ENCODE data around the gene ASPHD1. TPM values are rescaled to one million over a fixed set of nuclear protein-coding genes. Genes with fewer than 3 reads are reported as not detected.
"Not testable (repeated sequence)": the region's sequence is repeated elsewhere in the genome, so short reads cannot be mapped to it uniquely, and the experiment has no call there.

ASPHD1 gene
- polyA plus RNA-seq, 3 donors, result 0.95 to 1.4 (median 1.0) TPM

DNA sequence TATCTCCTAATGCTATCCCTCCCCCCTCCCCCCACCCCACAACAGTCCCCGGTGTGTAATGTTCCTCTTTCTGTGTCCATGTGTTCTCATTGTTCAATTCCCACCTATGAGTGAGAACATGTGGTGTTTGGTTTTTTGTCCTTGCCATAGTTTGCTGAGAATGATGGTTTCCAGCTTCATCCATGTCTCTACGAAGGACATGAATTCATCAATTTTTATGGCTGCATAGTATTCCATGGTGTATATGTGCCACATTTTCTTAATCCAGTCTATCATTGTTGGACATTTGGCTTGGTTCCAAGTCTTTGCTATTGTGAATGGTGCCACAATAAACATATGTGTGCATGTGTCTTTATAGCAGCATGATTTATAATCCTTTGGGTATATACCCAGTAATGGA lies 31.5 kb downstream of the ASPHD1 start:
- not testable (repeated sequence) for DNase-seq

DNA sequence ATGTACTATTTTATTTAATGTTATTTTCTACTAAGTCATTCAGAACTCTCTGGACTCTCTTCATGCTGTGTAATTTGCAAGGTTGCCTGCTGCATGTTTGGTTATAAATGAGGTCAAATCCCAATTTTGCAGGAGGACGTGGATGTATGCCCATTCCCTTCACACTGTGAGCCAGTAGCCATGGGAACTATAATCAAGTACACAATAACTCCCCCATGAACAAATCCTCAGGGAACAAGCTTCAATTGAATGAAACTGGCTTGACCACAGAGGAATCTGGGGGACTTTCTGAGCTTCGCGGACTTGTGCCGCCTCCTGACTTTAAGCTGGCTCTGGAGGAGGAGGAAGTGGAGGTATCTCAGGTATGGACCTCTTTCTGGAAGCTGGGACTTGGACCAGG lies 40.4 kb downstream of the ASPHD1 start:
- no peak for DNase-seq

DNA sequence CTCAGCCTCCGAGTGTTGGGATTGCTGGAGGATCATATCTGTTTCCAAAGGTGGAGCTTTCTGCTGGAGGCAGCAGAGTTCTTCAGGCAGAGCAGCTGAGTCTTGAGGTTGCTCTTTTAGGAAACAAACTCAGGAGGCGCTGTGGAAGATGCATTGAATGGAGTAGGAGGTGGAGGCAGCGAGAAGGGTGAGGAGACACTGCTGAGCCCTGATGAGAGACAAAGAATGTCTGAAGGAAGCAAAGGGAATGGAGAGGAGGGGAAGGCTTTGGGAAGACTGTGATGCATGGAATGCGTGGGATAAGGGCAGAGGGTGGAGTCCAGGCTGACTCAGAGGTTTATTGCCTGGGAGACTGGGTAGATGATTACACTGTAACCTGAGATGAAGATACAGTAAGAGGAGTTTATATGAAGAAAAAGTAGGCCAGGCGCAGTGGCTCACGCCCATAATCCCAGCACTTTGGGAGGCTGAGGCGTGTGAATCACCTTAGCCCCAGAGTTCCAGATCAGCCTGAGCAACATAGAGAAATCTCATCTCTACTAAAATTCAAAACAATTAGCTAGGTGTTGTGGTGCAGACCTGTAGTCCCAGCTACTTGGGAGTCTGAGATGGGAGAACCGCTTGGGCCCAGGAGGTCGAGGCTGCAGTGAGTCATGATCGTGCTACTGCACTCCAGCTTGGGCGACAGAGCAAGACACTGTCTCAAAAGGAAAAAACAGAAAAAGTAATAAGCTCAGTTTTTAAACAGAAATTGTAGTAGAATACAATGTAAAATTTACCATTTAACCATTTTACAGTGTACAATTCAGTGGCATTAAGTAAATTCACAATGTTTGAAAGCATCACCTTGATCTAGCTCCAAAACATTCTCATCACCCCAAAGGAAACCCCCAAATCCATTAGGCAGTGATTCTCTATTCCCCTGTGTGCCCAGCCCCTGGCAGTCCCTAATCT lies 43.8 kb downstream of the ASPHD1 start:
- DNase-seq, result peak; percentile 88

DNA sequence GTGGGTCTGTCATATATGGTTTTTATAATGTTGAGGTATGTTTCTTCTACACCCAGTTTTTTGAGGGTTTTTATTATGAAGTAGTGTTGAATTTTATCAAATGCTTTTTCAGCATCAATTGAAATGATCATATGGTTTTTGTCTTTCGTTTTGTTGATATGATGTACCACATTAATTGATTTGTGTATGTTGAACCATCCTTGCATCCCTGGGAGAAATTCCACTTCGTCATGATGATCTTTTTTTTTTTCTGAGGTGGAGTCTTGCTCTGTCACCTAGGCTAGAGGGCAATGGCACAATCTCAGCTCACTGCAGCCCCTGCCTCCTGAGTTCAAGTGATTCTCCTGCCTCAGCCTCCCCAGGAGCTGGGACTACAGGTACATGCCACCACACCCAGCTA lies 47.6 kb downstream of the ASPHD1 start:
- DNase-seq, result no peak

DNA sequence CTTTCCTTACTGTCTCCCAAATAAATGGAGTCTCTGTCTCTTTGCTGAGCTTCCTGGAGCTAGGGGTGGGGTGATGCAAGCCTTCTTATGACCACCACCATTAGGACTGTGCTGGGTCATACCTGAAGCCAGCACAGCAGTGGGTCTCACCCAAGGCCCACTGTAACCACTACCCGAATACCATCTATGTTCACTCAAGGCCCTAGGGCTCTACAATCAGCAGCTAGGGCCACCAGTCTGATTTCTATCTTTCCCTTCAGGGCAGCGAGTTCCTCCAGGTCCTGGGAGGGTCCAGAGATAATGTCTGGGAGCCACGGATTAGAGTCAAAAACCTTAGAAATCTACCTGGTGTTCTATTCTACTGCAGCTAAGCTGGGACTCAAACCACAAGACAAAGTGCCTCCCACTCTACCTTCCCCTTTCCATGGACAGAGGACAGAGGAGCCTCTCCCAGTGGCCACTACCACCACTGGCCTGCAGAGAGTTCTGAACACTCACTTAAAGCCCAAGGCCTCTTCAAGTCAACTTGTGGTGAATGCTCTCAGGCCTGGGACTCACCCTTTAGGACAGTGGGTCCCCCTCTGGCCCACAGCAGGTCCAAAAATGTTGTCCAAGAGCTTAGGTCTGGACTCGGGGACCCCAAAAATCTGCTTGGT lies 50.6 kb downstream of the ASPHD1 start:
- no peak for DNase-seq

DNA sequence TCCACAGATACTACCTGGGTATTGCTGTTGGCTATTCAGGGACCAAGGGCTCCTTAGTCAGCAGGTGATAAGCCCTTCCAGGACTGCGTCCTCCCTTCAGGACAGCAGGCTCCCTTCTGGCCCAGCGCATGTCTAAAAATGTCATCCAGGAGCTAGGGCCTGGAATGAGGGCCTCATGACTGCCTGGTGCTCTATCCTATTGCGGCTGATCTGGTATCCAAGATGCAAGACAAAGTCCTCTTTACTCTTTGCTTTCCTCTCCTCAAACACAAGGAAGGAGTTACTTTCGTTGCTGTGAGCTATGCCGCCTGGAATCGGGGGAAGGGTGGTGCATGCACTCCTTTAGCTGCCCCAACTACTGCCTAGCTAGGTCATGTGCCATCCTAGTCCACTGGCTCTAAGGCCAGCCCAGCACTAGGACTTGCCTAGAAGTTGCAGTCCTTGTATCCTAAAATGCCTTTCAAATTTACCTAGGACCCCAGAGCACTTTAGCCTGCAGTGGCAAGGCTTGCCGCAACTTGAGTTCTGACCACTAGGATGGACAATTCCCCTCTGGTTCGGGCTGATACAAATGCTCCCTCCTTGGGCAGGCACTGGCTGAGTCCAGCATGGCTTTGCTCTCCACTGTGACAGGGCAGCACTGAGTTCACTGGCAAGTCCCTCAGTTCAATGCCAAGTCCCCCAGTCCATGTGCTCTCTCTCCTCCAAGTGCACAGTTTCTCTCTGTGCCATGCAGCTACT lies 51.5 kb downstream of the ASPHD1 start:
- no peak for DNase-seq

Other genes starting within 250 kb of the ASPHD1 start
- 1 to 10 TPM; 2.7 to 2.8 (median 2.8) TPM for gene SPN, start 237.2 kb upstream of the ASPHD1 start, polyA plus RNA-seq (ENCODE audit: insufficient read length in 3 of 3)
- 100 to 1,000 TPM; 171 to 206 (median 173) TPM for gene QPRT, start 221.3 kb upstream of the ASPHD1 start, polyA plus RNA-seq (ENCODE audit: insufficient read length in 3 of 3)
- gene C16orf54, start 154.5 kb upstream of the ASPHD1 start, polyA plus RNA-seq (ENCODE audit: insufficient read length in 3 of 3), result under 1 TPM; 0.12 to 0.34 (median 0.17) TPM
- under 1 TPM in 2 of 3 donors, not detected in 1; 0.03 to 0.05 TPM for gene ZG16, start 122.2 kb upstream of the ASPHD1 start, polyA plus RNA-seq (ENCODE audit: insufficient read length in 3 of 3)
- 10 to 100 TPM; 68.2 to 81.8 (median 77.3) TPM for gene KIF22, start 109.7 kb upstream of the ASPHD1 start, polyA plus RNA-seq (ENCODE audit: insufficient read length in 3 of 3)
- 100 to 1,000 TPM; 330 to 392 (median 348) TPM for gene MAZ, start 94.0 kb upstream of the ASPHD1 start, polyA plus RNA-seq (ENCODE audit: insufficient read length in 3 of 3)
- 10 to 100 TPM; 15.4 to 22.5 (median 21.6) TPM for gene PRRT2, start 88.3 kb upstream of the ASPHD1 start, polyA plus RNA-seq (ENCODE audit: insufficient read length in 3 of 3)
- 10 to 100 TPM; 40.2 to 44.1 (median 43.6) TPM for gene PAGR1, start 84.3 kb upstream of the ASPHD1 start, polyA plus RNA-seq (ENCODE audit: insufficient read length in 3 of 3)
- gene MVP, start 80.0 kb upstream of the ASPHD1 start, polyA plus RNA-seq (ENCODE audit: insufficient read length in 3 of 3), result 10 to 100 TPM; 16.1 to 24.7 (median 24.2) TPM
- gene CDIPT, start 37.3 kb upstream of the ASPHD1 start, polyA plus RNA-seq (ENCODE audit: insufficient read length in 3 of 3), result 100 to 1,000 TPM; 111 to 120 (median 117) TPM
- gene SEZ6L2, start 938 bp upstream of the ASPHD1 start, polyA plus RNA-seq (ENCODE audit: insufficient read length in 3 of 3), result 10 to 100 TPM; 10.1 to 13.6 (median 11.7) TPM
- 10 to 100 TPM; 14.8 to 30.9 (median 29.4) TPM for gene KCTD13, start 25.7 kb downstream of the ASPHD1 start, polyA plus RNA-seq (ENCODE audit: insufficient read length in 3 of 3)
- 100 to 1,000 TPM; 106 to 123 (median 113) TPM for gene TMEM219, start 61.6 kb downstream of the ASPHD1 start, polyA plus RNA-seq (ENCODE audit: insufficient read length in 3 of 3)
- gene TAOK2, start 73.4 kb downstream of the ASPHD1 start, polyA plus RNA-seq (ENCODE audit: insufficient read length in 3 of 3), result 10 to 100 TPM; 51.0 to 56.5 (median 53.1) TPM
- gene HIRIP3, start 95.1 kb downstream of the ASPHD1 start, polyA plus RNA-seq (ENCODE audit: insufficient read length in 3 of 3), result 10 to 100 TPM; 19.9 to 22.2 (median 20.7) TPM
- 10 to 100 TPM; 52.3 to 64.9 (median 56.6) TPM for gene INO80E, start 95.8 kb downstream of the ASPHD1 start, polyA plus RNA-seq (ENCODE audit: insufficient read length in 3 of 3)
- 1 to 10 TPM; 2.9 to 4.9 (median 4.6) TPM for gene DOC2A, start 110.5 kb downstream of the ASPHD1 start, polyA plus RNA-seq (ENCODE audit: insufficient read length in 3 of 3)
- not detected for gene C16orf92, start 122.7 kb downstream of the ASPHD1 start, polyA plus RNA-seq (ENCODE audit: insufficient read length in 3 of 3)
- gene TLCD3B, start 130.8 kb downstream of the ASPHD1 start, polyA plus RNA-seq (ENCODE audit: insufficient read length in 3 of 3), result 1 to 10 TPM; 1.2 to 1.7 (median 1.2) TPM
- gene ALDOA, start 165.3 kb downstream of the ASPHD1 start, polyA plus RNA-seq (ENCODE audit: insufficient read length in 3 of 3), result 100 to 1,000 TPM; 525 to 600 (median 593) TPM
- 100 to 1,000 TPM in 2 of 3 donors, 10 to 100 TPM in 1; 99.4 to 116 (median 109) TPM for gene PPP4C, start 175.5 kb downstream of the ASPHD1 start, polyA plus RNA-seq (ENCODE audit: insufficient read length in 3 of 3)
- gene TBX6, start 191.4 kb downstream of the ASPHD1 start, polyA plus RNA-seq (ENCODE audit: insufficient read length in 3 of 3), result 1 to 10 TPM; 1.5 to 1.9 (median 1.7) TPM
- 10 to 100 TPM; 58.6 to 70.9 (median 60.8) TPM for gene YPEL3, start 195.7 kb downstream of the ASPHD1 start, polyA plus RNA-seq (ENCODE audit: insufficient read length in 3 of 3)
- 10 to 100 TPM; 11.3 to 13.6 (median 13.0) TPM for gene GDPD3, start 213.0 kb downstream of the ASPHD1 start, polyA plus RNA-seq (ENCODE audit: insufficient read length in 3 of 3)
- 10 to 100 TPM; 84.3 to 88.5 (median 85.4) TPM for gene MAPK3, start 222.7 kb downstream of the ASPHD1 start, polyA plus RNA-seq (ENCODE audit: insufficient read length in 3 of 3)